ENCODE measurements around the gene ATP2B2.
A peak's percentile ranks its signal among the peaks of the same experiment; 100 is the strongest.

The ATP2B2 gene

GRCh38 chr3:10338591-10339353 lies 166.6 kb downstream of the ATP2B2 start:
- no peak for DNase-seq

- DNase-seq = no peak
Measured at GRCh38 chr3:10338164-10338470, 167.3 kb downstream of the ATP2B2 start.

GRCh38 chr3:10337323-10338163 lies 167.8 kb downstream of the ATP2B2 start:
- no peak for DNase-seq

- no peak for DNase-seq
Measured at GRCh38 chr3:10336761-10337160, 168.6 kb downstream of the ATP2B2 start.

GRCh38 chr3:10335871-10336622 lies 169.3 kb downstream of the ATP2B2 start:
- DNase-seq = no peak

- DNase-seq = no peak
Measured at GRCh38 chr3:10335190-10335738, 170.1 kb downstream of the ATP2B2 start.

- DNase-seq = peak; percentile 13
Measured at GRCh38 chr3:10334459-10334858, 170.9 kb downstream of the ATP2B2 start.

GRCh38 chr3:10334042-10334441 lies 171.3 kb downstream of the ATP2B2 start:
- DNase-seq = no peak

GRCh38 chr3:10333349-10333650 lies 172.1 kb downstream of the ATP2B2 start:
- no peak for DNase-seq

GRCh38 chr3:10332481-10333348 lies 172.7 kb downstream of the ATP2B2 start:
- DNase-seq = no peak

GRCh38 chr3:10331320-10331719 lies 174.1 kb downstream of the ATP2B2 start:
- DNase-seq = no peak

- DNase-seq = no peak
Measured at GRCh38 chr3:10330319-10330718, 175.1 kb downstream of the ATP2B2 start.

GRCh38 chr3:10329495-10330015 lies 175.8 kb downstream of the ATP2B2 start:
- DNase-seq = no peak

GRCh38 chr3:10328460-10329071 lies 176.8 kb downstream of the ATP2B2 start:
- DNase-seq = no peak

GRCh38 chr3:10327592-10327991 lies 177.8 kb downstream of the ATP2B2 start:
- no peak for DNase-seq

GRCh38 chr3:10322352-10322710 lies 183.1 kb downstream of the ATP2B2 start:
- DNase-seq = peak; percentile 24

GRCh38 chr3:10321630-10322351 lies 183.6 kb downstream of the ATP2B2 start:
- no peak for DNase-seq

GRCh38 chr3:10320320-10320677 lies 185.1 kb downstream of the ATP2B2 start:
- DNase-seq = no peak

- DNase-seq = no peak
Measured at GRCh38 chr3:10319804-10320203, 185.6 kb downstream of the ATP2B2 start.

GRCh38 chr3:10319251-10319650 lies 186.1 kb downstream of the ATP2B2 start:
- DNase-seq = no peak

- DNase-seq = no peak
Measured at GRCh38 chr3:10317961-10318350, 187.4 kb downstream of the ATP2B2 start.

Measured in activated CD4-positive, alpha-beta T cell treated with anti-CD3 and anti-CD28 coated beads for 48 hours (primary cell).